Measurements from ENCODE around the gene PTTG1.

DNA sequence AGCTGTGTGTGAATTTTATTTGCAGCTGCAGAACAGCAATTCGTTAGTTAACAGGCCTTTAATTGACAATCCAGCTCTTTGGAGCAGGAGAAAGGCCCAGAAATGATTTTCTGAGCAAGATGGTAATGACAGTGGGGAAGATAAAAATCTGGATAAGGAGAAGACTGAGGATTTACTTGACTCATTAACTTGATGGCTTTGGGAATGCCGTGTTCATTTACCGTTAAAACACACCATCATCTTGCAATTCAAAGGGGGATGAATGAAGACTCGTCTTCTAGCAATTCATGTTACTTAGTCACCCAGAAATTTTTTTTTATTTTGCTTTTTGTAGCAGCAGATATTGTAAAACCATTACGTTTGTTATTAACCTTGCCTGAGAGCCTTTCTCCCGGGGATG is 52.0 kb downstream of the PTTG1 start:
- TF ChIP-seq, protein P1, sequence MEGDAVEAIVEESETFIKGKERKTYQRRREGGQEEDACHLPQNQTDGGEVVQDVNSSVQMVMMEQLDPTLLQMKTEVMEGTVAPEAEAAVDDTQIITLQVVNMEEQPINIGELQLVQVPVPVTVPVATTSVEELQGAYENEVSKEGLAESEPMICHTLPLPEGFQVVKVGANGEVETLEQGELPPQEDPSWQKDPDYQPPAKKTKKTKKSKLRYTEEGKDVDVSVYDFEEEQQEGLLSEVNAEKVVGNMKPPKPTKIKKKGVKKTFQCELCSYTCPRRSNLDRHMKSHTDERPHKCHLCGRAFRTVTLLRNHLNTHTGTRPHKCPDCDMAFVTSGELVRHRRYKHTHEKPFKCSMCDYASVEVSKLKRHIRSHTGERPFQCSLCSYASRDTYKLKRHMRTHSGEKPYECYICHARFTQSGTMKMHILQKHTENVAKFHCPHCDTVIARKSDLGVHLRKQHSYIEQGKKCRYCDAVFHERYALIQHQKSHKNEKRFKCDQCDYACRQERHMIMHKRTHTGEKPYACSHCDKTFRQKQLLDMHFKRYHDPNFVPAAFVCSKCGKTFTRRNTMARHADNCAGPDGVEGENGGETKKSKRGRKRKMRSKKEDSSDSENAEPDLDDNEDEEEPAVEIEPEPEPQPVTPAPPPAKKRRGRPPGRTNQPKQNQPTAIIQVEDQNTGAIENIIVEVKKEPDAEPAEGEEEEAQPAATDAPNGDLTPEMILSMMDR (IDR thresholded peaks at IDR 0.05) = no peak
- TF ChIP-seq EP300 (IDR thresholded peaks at IDR 0.05) = no peak
